Upper lobe of left lung (tissue), 6 donors: ENCODE measurements around the gene ILK. TPM values are rescaled to one million over a fixed set of nuclear protein-coding genes. Genes with fewer than 3 reads are reported as not detected.
A peak's percentile ranks its signal among the peaks of the same experiment; 100 is the strongest.

Experiments
- ATAC-seq, 2 donors: fragments of 200-7000 bp; cut with Tn5 transposase; one replicate each; pipeline ENCODE4 v1.9.1; 2022; ENCODE audit warnings: mild to moderate bottlenecking in 2 of 2, moderate library complexity in 2 of 2; ENCODE audit not compliant: low FRiP score in 2 of 2
- DNase-seq, 2 donors: peaks; one replicate each; pipeline ENCODE4 v3.0.0-alpha.2; 2019 to 2020
- H3K27ac ChIP-seq, 4 donors: fragments of 200-600 bp; sonication (generic); one replicate each; pipeline ENCODE4 v1.5.1; 2016 to 2019
- H3K27me3 ChIP-seq, 4 donors: fragments of 200-600 bp; sonication (generic); one replicate each; pipeline ENCODE4 v1.5.1; 2017 to 2019
- H3K36me3 ChIP-seq, 4 donors: fragments of 200-600 bp; sonication (generic); one replicate each; pipeline ENCODE4 v1.5.1; 2016 to 2019
- H3K4me1 ChIP-seq, 4 donors: fragments of 200-600 bp; sonication (generic); one replicate each; pipeline ENCODE4 v1.5.1; 2018 to 2019
- H3K4me3 ChIP-seq, 4 donors: fragments of 200-600 bp; sonication (generic); one replicate each; pipeline ENCODE4 v1.5.1; 2017 to 2019; ENCODE audit warnings: mild to moderate bottlenecking in 2 of 4, moderate library complexity in 1 of 4
- H3K9me3 ChIP-seq, 4 donors: fragments of 200-600 bp; sonication (generic); one replicate each; pipeline ENCODE4 v1.5.1; 2018 to 2019
- CTCF ChIP-seq, 6 experiments: fragments of 450-650 bp in 4 of 6; fragments of 200-600 bp in 2 of 6; sonication (generic) in 2 of 6; IDR thresholded peaks; one replicate each; pipeline ENCODE4 v1.5.1; 2016 to 2019; ENCODE audit warnings: antibody characterized with exemption in 6 of 6
- EP300 ChIP-seq, 4 donors: sonication (generic); formaldehyde crosslinking; IDR thresholded peaks; one replicate each; pipeline ENCODE4 v1.5.1; 2017; ENCODE audit warnings: antibody characterized with exemption in 4 of 4, control low read depth in 2 of 4
- POLR2A ChIP-seq, 4 donors: fragments of 450-650 bp; IDR thresholded peaks; one replicate each; pipeline ENCODE4 v1.5.1; 2016 to 2017; ENCODE audit warnings: antibody characterized with exemption in 4 of 4, mild to moderate bottlenecking in 2 of 4
- POLR2AphosphoS5 ChIP-seq, 2 donors: sonication (generic); formaldehyde crosslinking; IDR thresholded peaks; one replicate each; pipeline ENCODE4 v1.5.1; 2017; ENCODE audit warnings: antibody characterized with exemption in 2 of 2
- WGBS, 2 donors: methylation state at CpG; one replicate each; pipeline ENCODE4 v1.1.5; 2017 to 2018; 5-methylcytosine and 5-hydroxymethylcytosine counted together
- total RNA-seq, 6 donors: library from RNA; depleted of rRNA in 4 of 6; stranded (reverse); fragments of >200 nt in 4 of 6; gene quantifications; one replicate each; pipeline versions ENCODE4 v1.1.0 to v1.2.1, GENCODE V29; 2016 to 2021
- donor health status: DM: no; HTN: no; CAD: no; lungs with moderate emphysema.
- donor health status: DM: no; HTN: yes; CAD: no; lungs with severe emphysema.

The ILK gene
- total RNA-seq, 6 donors from 2014 or later, result 130 to 191 (median 146) TPM

- Histone ChIP-seq H3K27ac (peak overlapping the region in 1 of 4 donors; percentile 23), H3K9me3 (no peaks in the 10 kb centered on the region), H3K27me3 (peaks cover 0 to 4% (median 0%) of the 10 kb centered on the region in 4 donors), H3K4me1 (peaks cover 29 to 35% (median 33%) of the 10 kb centered on the region in 4 donors), H3K4me3 (no peak overlapping the region), H3K36me3 (no peaks in the 10 kb centered on the region)
- no peak for TF ChIP-seq EP300 (IDR thresholded peaks at IDR 0.05)
- no peak for TF ChIP-seq CTCF (IDR thresholded peaks at IDR 0.05)
- no peak for TF ChIP-seq POLR2AphosphoS5 (IDR thresholded peaks at IDR 0.05)
- TF ChIP-seq POLR2A (IDR thresholded peaks at IDR 0.05), result no peak
- no peak for DNase-seq
- ATAC-seq, result no peak
- WGBS, 2 donors, result 72 to 78% methylated on average over 6 of the region's 6 CpGs
These were observed 47.4 kb downstream of the ILK start for GRCh38 chr11:6650980-6651379.

GRCh38 chr11:6652182-6652581 is 48.6 kb downstream of the ILK start:
- TF ChIP-seq POLR2A (IDR thresholded peaks at IDR 0.05) (no peak), CTCF (IDR thresholded peaks at IDR 0.05) (no peak), EP300 (IDR thresholded peaks at IDR 0.05) (no peak)
- peaks cover 17 to 25% (median 22%) of the 10 kb centered on the region in 4 donors for H3K4me1 ChIP-seq
- no peaks in the 10 kb centered on the region for H3K36me3 ChIP-seq
- 51 to 54% methylated on average over 3 of the region's 3 CpGs for WGBS, 2 donors
- ATAC-seq (no peak), DNase-seq (no peak)
- H3K4me3 ChIP-seq, result no peak overlapping the region
- peaks cover 0 to 4% (median 0%) of the 10 kb centered on the region in 4 donors for H3K27me3 ChIP-seq
- H3K27ac ChIP-seq, result peak overlapping the region in 1 of 4 donors; percentile 12
- no peaks in the 10 kb centered on the region for H3K9me3 ChIP-seq

- TF ChIP-seq EP300 (IDR thresholded peaks at IDR 0.05), result no peak
- no peak for TF ChIP-seq POLR2A (IDR thresholded peaks at IDR 0.05)
- no peak for TF ChIP-seq POLR2AphosphoS5 (IDR thresholded peaks at IDR 0.05)
- no peak for TF ChIP-seq CTCF (IDR thresholded peaks at IDR 0.05)
- H3K27ac ChIP-seq, result peak overlapping the region in 1 of 4 donors; percentile 12
- no peaks in the 10 kb centered on the region for H3K9me3 ChIP-seq
- no peaks in the 10 kb centered on the region for H3K36me3 ChIP-seq
- 76 to 94% methylated on average over 1 of the region's 1 CpG for WGBS, 2 donors
- peaks cover 9 to 16% (median 14%) of the 10 kb centered on the region in 4 donors for H3K4me1 ChIP-seq
- no peak for ATAC-seq
- H3K27me3 ChIP-seq, result peaks cover 0 to 4% (median 0%) of the 10 kb centered on the region in 4 donors
- no peak overlapping the region for H3K4me3 ChIP-seq
- DNase-seq, result no peak
These were observed 49.5 kb downstream of the ILK start for GRCh38 chr11:6653097-6653496.

- TF ChIP-seq CTCF (IDR thresholded peaks at IDR 0.05) (no peak), EP300 (IDR thresholded peaks at IDR 0.05) (no peak), POLR2AphosphoS5 (IDR thresholded peaks at IDR 0.05) (no peak), POLR2A (IDR thresholded peaks at IDR 0.05) (no peak)
- DNase-seq (no peak), ATAC-seq (no peak)
- H3K27ac ChIP-seq, result peak overlapping the region in 1 of 4 donors; percentile 32
- no peak overlapping the region for H3K4me3 ChIP-seq
- H3K9me3 ChIP-seq, result no peaks in the 10 kb centered on the region
- H3K4me1 ChIP-seq, result peaks cover 9 to 11% (median 10%) of the 10 kb centered on the region in 4 donors
- H3K27me3 ChIP-seq, result peaks cover 0 to 4% (median 0%) of the 10 kb centered on the region in 4 donors
- H3K36me3 ChIP-seq, result no peaks in the 10 kb centered on the region
- WGBS, 2 donors, result 88 to 91% methylated on average over 2 of the region's 2 CpGs
These were observed 50.1 kb downstream of the ILK start for GRCh38 chr11:6653656-6654055.
